Hepatocyte (in vitro differentiated cells): ENCODE results near the gene SEMA3G. TPM values are rescaled to one million over a fixed set of nuclear protein-coding genes. Genes with fewer than 3 reads are reported as not detected.
A peak's percentile ranks its signal among the peaks of the same experiment; 100 is the strongest.

ENCODE experiments used
- DNase-seq: peaks from one replicate; pipeline ENCODE4 v3.0.0-alpha.2; 2016; ENCODE audit warnings: low spot score
- H2AFZ ChIP-seq: fragments of 200-600 bp; sonication (generic); 2 replicates; pipeline ENCODE4 v1.6.0; 2016; ENCODE audit warnings: antibody characterized with exemption, mild to moderate bottlenecking
- H3K27ac ChIP-seq: fragments of 200-600 bp; sonication (generic); 2 replicates; pipeline ENCODE4 v1.5.1; 2016; ENCODE audit warnings: mild to moderate bottlenecking
- H3K27me3 ChIP-seq: fragments of 200-600 bp; sonication (generic); 2 replicates; pipeline ENCODE4 v1.6.1; 2016
- H3K36me3 ChIP-seq: fragments of 200-600 bp; sonication (generic); replicated peaks from 2 replicates; pipeline ENCODE4 v1.5.1; 2016; ENCODE audit warnings: low read depth; ENCODE audit not compliant: insufficient read depth
- H3K4me1 ChIP-seq: fragments of 200-600 bp; sonication (generic); 2 replicates; pipeline ENCODE4 v1.5.1; 2016; ENCODE audit warnings: mild to moderate bottlenecking, moderate library complexity; ENCODE audit not compliant: insufficient read depth
- H3K4me2 ChIP-seq: fragments of 200-600 bp; sonication (generic); 2 replicates; pipeline ENCODE4 v1.6.0; 2016
- H3K4me3 ChIP-seq: fragments of 200-600 bp; sonication (generic); 2 replicates; pipeline ENCODE4 v1.5.1; 2016; ENCODE audit warnings: mild to moderate bottlenecking
- H3K79me2 ChIP-seq: fragments of 200-600 bp; sonication (generic); 2 replicates; pipeline ENCODE4 v1.6.0; 2017; ENCODE audit warnings: mild to moderate bottlenecking
- H3K9me2 ChIP-seq: fragments of 200-600 bp; sonication (generic); replicated peaks from 2 replicates; pipeline ENCODE4 v1.6.0; 2017; ENCODE audit warnings: mild to moderate bottlenecking; ENCODE audit not compliant: insufficient read depth
- H3K9me3 ChIP-seq: fragments of 200-600 bp; sonication (generic); 2 replicates; pipeline ENCODE4 v1.5.1; 2016; ENCODE audit warnings: low read depth, mild to moderate bottlenecking
- H4K20me1 ChIP-seq: fragments of 200-600 bp; sonication (generic); 2 replicates; pipeline ENCODE4 v1.6.0; 2016; ENCODE audit warnings: mild to moderate bottlenecking; ENCODE audit not compliant: insufficient read depth, poor library complexity, severe bottlenecking
- EZH2 ChIP-seq: fragments of 200-600 bp; sonication (generic); IDR thresholded peaks from 2 replicates; pipeline ENCODE4 v1.6.1; 2016; ENCODE audit warnings: antibody characterized with exemption, mild to moderate bottlenecking, borderline replicate concordance
- EZH2phosphoT487 ChIP-seq: fragments of 200-600 bp; sonication (generic); IDR thresholded peaks from one replicate; pipeline ENCODE4 v1.6.1; 2018; ENCODE audit warnings: antibody characterized with exemption, mild to moderate bottlenecking, low read depth, moderate library complexity; ENCODE audit not compliant: unreplicated experiment, severe bottlenecking
- WGBS: methylation state at CpG from one replicate; pipeline ENCODE4 v1.1.6; 2016; ENCODE audit warnings: low lambda C conversion rate; ENCODE audit errors: missing lambda C conversion rate; 5-methylcytosine and 5-hydroxymethylcytosine counted together
- polyA plus RNA-seq: library from polyadenylated mRNA; unstranded; fragments of >200 nt; fragmentation: Nextera tagmentation; extraction: Ambion mirVana; gene quantifications from 2 replicates; pipeline ENCODE4 v1.2.1, GENCODE V29; 2016
- total RNA-seq: library from RNA; depleted of rRNA; stranded (reverse); fragments of >200 nt; gene quantifications from 2 replicates; pipeline ENCODE4 v1.2.3, GENCODE V29; 2014
- TF ChIP-seq, protein P1 (sequence below): fragments of 200-600 bp; sonication (generic); IDR thresholded peaks from 2 replicates; pipeline ENCODE4 v1.5.1; 2016; ENCODE audit warnings: antibody characterized with exemption, mild to moderate bottlenecking; ENCODE audit not compliant: poor library complexity

SEMA3G gene
- total RNA-seq = 1.5 and 3.8 TPM in 2 replicates
- polyA plus RNA-seq = 0.48 and 1.5 TPM in 2 replicates

DNA sequence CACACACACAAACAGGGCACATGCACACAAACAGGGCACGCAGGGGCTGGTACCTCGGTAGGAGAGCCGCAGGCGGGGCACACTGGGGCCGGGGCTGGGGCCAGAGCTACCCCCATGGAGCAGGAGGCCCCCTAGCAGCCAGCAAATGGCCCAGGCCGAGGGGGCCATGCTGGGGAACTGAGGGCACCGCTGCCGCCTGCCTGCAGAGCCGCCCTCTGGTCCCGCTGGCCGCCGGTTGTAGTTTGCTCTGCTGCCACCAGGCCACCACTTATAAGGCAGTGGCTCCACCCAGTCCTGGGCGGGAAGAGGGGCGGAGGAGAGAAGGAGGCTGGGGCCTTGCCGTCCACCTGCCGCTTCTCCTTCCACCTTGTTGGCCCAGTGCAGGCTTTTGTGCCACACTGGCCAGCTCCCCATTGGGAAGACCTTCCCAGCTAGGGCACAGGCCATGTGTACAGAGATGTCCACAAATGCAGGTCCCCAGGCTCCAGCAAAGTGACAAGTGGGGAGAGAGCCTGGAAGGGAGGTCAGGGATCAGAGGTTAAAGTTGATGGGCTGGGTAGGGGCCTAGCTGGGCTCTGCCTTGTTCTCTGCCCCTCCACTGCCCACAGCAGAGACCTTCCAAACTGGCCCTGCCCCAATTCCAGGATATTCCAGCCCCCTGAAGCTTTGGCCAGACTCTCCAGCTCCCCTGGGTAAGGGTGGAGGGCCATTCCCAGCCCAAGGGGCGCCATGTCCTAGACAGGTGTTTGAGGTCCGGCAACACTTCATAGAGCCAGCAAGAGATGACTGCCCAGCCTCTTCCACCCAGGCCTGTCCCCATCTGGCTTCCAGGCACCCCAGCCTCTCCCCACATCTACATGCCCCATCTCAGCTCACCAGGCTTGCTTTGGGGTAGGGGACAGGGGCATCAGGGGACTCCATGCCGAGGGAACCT is at the start of gene SEMA3G:
Gene SEMA3G, minus strand, starts transcription at position 244 of the 934 bp plus-strand sequence. Its CDS starts 76 bp downstream, at position 168.
- H4K20me1 ChIP-seq = no peaks in the 10 kb centered on the region
- H3K9me3 ChIP-seq = no peaks in the 10 kb centered on the region
- 35% methylated on average over 19 of the region's 19 CpGs for WGBS
- H3K27me3 ChIP-seq = no peaks in the 10 kb centered on the region
- DNase-seq = peak; percentile 86
- no peaks in the 10 kb centered on the region for H3K4me1 ChIP-seq
- H2AFZ ChIP-seq = no peak within 1 kb of the TSS
- H3K27ac ChIP-seq = no peak within 1 kb of the TSS
- H3K4me3 ChIP-seq = no peak within 1 kb of the TSS
- peak within 1 kb of the TSS; percentile 47 for H3K4me2 ChIP-seq
- no peaks in the 10 kb centered on the region for H3K79me2 ChIP-seq
- H3K9me2 ChIP-seq = no peaks in the 10 kb centered on the region
- H3K36me3 ChIP-seq = no peaks in the 10 kb centered on the region
- TF ChIP-seq, protein P1, sequence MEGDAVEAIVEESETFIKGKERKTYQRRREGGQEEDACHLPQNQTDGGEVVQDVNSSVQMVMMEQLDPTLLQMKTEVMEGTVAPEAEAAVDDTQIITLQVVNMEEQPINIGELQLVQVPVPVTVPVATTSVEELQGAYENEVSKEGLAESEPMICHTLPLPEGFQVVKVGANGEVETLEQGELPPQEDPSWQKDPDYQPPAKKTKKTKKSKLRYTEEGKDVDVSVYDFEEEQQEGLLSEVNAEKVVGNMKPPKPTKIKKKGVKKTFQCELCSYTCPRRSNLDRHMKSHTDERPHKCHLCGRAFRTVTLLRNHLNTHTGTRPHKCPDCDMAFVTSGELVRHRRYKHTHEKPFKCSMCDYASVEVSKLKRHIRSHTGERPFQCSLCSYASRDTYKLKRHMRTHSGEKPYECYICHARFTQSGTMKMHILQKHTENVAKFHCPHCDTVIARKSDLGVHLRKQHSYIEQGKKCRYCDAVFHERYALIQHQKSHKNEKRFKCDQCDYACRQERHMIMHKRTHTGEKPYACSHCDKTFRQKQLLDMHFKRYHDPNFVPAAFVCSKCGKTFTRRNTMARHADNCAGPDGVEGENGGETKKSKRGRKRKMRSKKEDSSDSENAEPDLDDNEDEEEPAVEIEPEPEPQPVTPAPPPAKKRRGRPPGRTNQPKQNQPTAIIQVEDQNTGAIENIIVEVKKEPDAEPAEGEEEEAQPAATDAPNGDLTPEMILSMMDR = peak; percentile 30
- no peak for TF ChIP-seq EZH2phosphoT487

DNA sequence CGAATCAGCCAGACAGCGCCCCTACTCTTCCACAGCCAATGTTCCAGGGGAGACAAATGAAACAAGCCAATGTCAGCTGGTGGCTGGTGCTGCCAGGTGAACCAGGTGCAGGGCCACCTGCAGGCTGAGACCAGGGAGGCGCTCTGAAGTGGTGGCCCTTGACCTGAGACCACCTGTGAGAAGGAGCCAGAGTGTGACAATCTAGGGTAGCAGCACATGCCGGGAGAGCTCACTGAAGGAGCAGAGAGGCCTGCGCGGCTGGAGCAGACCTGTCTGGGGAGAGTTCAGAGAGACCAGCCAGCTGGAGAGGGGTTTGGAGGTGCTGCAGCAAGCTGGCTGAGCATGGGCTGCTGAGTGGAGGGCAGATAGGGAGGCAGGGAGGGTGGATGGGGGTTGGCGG is 49.5 kb upstream of the SEMA3G start:
- Histone ChIP-seq H3K4me2 (no peak overlapping the region), H3K4me3 (no peak overlapping the region), H4K20me1 (no peaks in the 10 kb centered on the region), H3K9me3 (no peaks in the 10 kb centered on the region), H2AFZ (no peak overlapping the region), H3K36me3 (no peaks in the 10 kb centered on the region), H3K27ac (no peak overlapping the region), H3K27me3 (no peaks in the 10 kb centered on the region), H3K9me2 (no peaks in the 10 kb centered on the region), H3K4me1 (no peaks in the 10 kb centered on the region), H3K79me2 (no peaks in the 10 kb centered on the region)
- no peak for DNase-seq
- TF ChIP-seq, protein P1 = no peak
- TF ChIP-seq EZH2 = no peak
- TF ChIP-seq EZH2phosphoT487 = no peak
- 86% methylated on average over 6 of the region's 7 CpGs for WGBS

DNA sequence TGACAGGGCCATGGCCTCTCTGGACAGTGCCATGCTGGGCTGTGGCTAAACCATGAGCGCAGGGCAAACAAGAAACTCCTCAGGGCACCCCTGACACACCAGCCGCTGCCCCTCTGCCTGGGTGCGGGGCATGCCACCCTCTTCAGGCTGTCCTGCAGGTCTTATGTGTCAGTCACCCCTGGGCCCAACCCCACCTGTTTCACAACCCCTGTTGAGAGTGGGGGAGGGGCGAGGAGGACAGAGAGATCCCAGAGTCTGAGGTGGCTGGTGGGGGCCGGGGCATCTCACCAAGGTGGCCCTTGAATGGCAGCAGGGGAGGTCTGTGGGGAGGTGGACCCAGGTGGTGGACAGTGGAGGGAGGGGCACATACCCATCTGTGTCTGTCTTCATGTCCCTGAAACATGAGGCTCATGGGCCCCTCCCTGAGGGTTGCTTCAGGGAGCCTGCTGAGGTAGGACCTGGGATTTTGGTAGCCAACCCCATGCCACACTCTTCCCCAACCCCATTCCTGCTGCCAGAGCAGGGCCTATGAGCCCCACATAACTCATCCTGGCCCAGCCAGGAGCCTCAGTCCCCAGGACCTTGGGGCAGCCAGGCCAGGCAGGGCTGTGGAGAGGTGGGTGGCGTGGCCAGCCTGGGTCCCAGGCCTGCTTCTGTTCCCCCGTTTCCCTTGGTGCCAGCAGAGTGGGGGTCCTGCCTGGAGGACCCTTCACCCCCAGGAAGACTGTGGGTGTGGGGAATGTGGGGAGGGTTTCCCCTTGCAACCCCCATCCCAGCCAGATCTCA is 48.5 kb upstream of the SEMA3G start:
- Histone ChIP-seq H3K9me2 (no peaks in the 10 kb centered on the region), H3K27ac (no peak overlapping the region), H3K79me2 (no peaks in the 10 kb centered on the region), H3K36me3 (no peaks in the 10 kb centered on the region), H2AFZ (no peak overlapping the region), H4K20me1 (no peaks in the 10 kb centered on the region), H3K9me3 (no peaks in the 10 kb centered on the region), H3K4me2 (no peak overlapping the region), H3K27me3 (no peaks in the 10 kb centered on the region), H3K4me3 (no peak overlapping the region), H3K4me1 (no peaks in the 10 kb centered on the region)
- WGBS = 91% methylated on average over 7 of the region's 7 CpGs
- no peak for DNase-seq
- TF ChIP-seq EZH2 (no peak), EZH2phosphoT487 (no peak)
- TF ChIP-seq, protein P1 = no peak
